Stimulated activated CD8-positive, alpha-beta memory T cell treated with anti-CD3 and anti-CD28 coated beads, Interleukin-12 subunit alpha, Interleukin-12 subunit beta, amount 100 ng/mL, for 24 hours (primary cell): ENCODE data around the gene AGR2.
"Not testable (repeated sequence)": the region's sequence is repeated elsewhere in the genome, so short reads cannot be mapped to it uniquely, and the experiment has no call there.

Experiments used
- DNase-seq: peaks from one replicate; pipeline ENCODE4 v3.0.0-alpha.2; 2020; ENCODE audit errors: extremely low read depth

AGR2 gene

DNA sequence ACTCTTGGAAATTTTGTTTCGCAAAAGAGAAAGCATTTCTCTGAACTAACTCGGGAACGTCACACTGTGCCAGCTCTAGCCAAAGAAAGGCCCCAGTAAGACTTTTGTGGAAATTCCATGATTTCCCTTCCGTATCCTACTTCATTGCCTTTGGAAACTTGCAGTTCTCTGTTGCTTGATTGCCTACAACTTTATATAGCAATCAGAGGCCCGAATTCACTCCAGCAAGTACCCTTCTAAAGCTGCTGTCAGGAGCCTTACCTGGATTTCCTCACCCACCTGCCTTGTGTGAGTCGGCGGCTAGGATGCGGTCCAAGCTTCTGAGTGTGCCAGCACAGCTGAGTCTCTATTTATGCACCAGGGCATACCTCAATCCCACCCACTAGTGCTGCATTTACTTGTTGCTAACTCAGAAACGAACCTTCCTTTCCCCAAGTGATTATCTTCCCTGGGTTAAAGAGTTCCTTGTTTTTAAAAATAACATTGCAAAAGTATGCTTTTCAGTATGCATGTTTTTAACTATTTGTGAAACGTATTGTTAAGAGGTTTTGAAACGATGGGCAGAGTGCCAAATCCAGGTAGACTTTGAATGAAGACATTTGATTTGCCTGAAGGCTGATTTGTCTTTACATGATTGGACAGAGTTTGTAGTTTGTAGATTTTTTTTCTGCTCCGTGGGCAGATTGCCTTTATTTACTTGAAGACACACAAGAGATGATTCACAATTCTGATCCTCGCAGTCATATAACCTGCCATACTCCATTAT is at the start of gene AGR2:
TSS of gene AGR2 (minus strand) at position 326 of the 766 bp plus-strand sequence. CDS start 3,203 bp downstream, outside the sequence.
- no peak for DNase-seq

- not testable (repeated sequence) for DNase-seq
These were observed 48.4 kb upstream of the AGR2 start for GRCh38 chr7:16853189-16853588.

GRCh38 chr7:16851829-16852228 is 47.0 kb upstream of the AGR2 start:
- no peak for DNase-seq

DNA sequence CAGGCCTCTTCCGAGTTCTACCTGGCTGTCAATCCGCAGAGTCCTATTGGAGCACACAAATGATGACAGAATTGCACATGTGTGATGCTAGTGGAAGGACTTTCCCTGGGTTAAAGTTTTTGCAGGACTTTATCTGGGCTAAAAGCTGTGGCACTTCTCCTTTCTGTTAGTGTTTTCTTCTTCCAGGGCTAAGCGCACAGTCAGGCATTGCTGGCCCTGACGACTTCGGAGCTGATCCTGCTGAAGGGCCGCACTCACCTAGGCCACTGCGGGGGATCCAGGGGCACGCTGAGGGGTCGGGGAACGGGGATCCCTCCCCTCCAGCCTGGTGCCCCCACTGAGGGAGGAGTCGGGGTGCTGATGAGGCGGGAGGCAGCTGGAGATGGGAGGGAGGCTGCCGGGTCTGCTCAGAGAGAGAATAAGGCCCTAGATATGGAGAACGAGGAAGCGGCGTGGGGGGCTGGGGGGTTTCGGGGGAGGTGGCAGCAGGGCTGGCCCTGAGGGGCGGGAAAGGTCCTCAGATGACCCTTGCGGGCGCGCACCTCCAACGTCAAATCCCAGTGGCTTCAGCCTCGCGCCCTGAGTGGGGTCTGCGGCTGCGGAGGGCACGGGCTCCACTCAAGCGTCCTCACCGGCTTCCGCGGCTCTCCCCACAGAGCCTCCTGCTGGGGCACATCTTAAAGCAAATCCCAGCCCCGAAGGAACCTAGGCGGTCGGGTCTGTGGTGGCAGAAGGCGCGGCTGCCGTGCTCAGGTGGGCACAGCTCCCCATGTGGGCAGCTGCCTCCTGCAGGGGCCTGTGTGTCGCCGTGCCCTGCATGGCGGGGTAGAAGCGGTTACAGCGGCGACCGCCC is 46.0 kb upstream of the AGR2 start:
- DNase-seq, result no peak

- DNase-seq, result no peak
These were observed 44.7 kb upstream of the AGR2 start for GRCh38 chr7:16849296-16850148.

- DNase-seq, result no peak
These were observed 42.6 kb upstream of the AGR2 start for GRCh38 chr7:16847381-16847860.

DNA sequence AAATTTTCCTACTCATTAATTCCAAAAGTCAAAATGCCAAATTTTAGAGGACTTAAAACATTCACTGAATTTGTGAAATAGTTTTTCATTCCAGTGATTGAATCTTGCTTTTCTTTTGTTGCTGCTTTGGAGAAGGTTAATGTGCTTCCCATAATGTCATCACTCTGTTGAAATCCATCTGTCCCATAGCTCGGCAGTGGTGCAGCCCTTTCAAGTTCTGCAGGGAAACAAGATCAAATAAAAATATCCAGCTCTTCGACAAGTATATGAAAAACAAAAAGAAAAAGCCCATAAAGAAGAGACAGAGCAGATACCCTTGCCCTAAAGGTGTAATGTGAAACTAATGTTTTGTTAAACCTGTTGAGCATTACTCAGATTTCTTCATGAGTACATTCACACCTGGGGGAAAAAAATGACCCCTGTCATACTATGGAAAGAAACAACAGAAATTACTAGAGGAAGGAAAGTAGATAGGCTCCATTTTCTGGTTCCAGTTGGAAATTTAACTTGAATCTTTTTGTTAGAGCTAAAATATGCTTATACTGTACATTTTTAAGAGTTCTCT is 41.9 kb upstream of the AGR2 start:
- no peak for DNase-seq

- DNase-seq, result no peak
These were observed 40.9 kb upstream of the AGR2 start for GRCh38 chr7:16845746-16846145.

DNA sequence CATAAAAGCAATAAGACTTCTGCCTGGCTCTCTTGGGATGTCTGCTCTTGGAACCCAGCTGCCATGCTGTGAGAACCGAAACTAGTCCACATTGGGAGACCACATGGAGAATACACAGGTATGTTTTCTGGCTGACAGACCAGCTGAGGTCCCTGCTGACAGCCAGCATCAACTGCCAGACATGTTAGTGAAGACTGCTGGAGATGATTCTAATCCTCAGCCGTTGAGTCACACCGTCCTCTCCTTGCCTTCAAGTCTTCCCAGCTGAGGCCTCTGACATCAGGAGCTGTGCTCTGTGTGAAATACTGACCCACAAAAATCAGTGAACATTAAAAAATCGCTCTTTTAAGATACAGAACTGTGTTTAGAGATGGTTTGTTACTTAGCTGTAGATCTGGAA is 36.9 kb upstream of the AGR2 start:
- DNase-seq, result no peak

DNA sequence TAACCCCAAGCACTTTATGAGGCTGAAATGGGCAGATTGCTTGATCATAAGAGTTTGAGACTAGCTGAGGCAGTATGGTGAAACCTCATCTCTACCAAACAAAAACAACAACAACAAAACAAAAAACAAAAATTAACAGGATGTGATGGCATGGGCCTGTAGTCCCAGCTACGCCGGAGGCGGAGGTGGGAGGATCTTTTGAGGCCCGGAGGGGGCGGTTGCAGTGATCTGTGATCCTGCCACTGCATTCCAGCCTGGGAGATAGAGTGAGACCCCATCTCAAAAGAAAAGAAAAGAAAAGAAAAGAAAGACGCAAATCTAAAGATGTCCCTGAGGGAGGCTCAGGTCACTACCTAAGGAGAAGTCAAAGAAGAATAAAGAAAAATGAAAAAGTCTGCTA is 35.3 kb upstream of the AGR2 start:
- DNase-seq, result no peak

DNA sequence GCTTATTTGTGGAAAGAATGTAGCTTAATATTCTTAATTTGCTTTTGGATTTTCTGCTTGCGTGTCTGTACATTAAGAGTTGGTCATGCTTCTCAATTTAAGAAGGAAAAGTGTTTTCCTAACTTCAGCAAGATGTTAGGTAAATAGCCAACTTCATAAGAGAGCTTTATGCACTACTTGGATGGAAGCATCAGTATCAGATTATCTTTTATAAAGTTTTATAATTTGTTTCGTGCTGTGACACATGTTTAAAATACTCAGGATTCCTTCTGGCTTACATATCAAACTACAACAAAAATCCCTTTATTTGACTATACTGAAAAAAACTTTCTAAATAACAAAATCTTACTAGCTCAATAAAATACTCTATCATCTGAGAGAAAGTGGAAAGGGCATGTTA is 34.8 kb upstream of the AGR2 start:
- DNase-seq, result no peak

GRCh38 chr7:16838891-16839290 is 34.1 kb upstream of the AGR2 start:
- DNase-seq, result no peak

DNA sequence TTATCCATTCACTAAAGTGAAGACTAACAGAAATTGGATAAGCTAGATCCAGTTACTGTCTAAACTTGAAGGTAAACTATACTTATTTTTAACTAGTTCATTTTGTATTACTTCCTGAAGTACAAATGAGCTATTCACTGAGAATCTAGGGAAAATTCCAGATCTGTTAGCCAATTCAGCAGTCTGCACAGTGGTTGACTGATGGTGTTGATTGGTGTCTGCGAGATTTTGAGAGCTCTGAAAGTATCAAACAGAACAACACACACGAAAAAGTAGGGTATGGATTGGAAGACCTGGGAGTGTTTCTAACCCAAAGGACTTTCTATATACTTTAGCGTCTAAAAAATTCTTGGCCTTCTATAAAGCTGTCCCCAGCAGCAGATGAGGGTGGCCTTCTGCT is 33.6 kb upstream of the AGR2 start:
- DNase-seq, result no peak

GRCh38 chr7:16836481-16836880 is 31.7 kb upstream of the AGR2 start:
- DNase-seq, result no peak

DNA sequence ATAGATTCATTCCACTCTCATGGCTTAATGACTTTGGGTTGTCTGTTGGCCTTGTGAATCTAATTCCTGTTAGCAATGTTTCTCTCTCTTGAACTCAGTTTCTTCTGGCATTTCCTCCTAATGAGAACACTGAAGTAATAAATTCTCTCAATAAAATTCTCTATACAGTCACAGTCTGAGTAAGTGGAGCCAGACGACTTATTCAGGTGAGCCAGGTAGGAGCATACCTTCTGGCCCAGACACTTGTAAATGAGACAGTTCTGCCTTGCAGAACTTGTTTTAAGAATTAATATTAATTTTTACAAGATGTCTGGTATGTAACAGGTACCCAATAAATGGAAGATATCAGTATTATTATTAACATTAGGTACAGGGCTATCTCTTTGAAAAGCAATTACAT is 28.6 kb upstream of the AGR2 start:
- no peak for DNase-seq

GRCh38 chr7:16826060-16826459 is 21.3 kb upstream of the AGR2 start:
- DNase-seq, result no peak

DNA sequence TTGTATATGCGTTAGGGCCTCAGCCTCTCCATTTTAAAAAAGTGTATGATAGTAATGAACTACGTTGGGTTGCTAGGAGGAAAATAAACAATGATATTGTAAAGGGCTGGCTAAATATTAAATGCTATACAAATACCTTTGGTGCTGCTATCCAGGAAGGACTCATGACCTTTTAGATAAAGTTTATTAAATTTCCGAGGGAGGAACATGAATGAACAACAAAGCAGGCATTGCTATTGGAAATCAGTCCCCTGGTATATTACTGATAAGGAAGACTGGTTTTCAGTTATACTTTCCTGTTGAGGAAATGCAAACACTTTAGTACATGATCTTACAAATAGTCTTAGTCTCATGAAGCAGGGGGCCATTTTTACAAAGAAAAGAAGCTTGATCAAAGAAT is 17.2 kb upstream of the AGR2 start:
- no peak for DNase-seq

DNA sequence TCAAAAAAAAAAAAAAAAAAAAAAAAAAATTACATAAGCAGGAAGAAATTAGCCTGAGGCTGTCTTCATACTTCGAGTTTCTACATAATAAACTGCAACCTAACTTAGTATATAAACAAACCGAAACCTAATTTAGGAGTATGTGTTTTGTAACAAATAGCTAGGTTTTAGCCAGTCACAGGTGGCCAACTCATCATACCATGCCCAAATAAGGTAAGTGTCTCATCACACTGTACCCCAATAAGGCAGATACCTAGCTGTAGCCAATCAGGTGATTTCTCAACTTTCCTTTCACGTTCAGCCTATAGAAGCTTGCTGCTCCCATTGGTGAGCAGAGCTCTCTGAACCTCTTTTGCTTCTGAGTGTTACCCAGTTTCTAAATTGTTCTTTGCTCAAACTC is 13.9 kb upstream of the AGR2 start:
- DNase-seq, result no peak

- DNase-seq, result no peak
These were observed 12.7 kb upstream of the AGR2 start for GRCh38 chr7:16817536-16817935.

DNA sequence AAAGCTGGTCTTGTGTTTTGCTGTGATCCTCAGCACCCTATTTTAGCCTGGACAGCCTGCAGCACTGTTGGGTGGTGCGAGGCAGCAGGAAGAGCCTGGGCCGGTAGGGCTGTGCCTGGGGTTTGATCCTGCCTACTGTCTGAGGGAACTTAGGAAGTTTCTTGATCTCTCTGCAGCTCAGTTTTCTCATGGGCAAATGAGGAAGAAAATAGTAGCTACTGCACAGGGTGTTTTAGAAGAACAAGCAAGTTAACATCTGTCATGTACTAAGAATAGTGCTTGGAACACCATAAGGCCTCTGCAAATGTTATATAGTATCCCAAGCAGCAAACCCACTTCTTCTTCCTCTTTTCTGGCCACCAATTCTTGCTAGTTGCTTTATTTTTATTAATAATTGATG is 12.0 kb upstream of the AGR2 start:
- DNase-seq, result no peak

GRCh38 chr7:16815001-16815400 is 10.2 kb upstream of the AGR2 start:
- DNase-seq, result no peak

- DNase-seq, result no peak
These were observed 8.4 kb upstream of the AGR2 start for GRCh38 chr7:16813232-16813616.
